CD4-positive, alpha-beta T cell treated with Interleukin-17A for 1 hour (primary cell): ENCODE measurements around the gene CACNB4.

Source experiments
- DNase-seq: peaks from one replicate; pipeline ENCODE4 v3.0.0-alpha.2; 2020

CACNB4 gene

DNA sequence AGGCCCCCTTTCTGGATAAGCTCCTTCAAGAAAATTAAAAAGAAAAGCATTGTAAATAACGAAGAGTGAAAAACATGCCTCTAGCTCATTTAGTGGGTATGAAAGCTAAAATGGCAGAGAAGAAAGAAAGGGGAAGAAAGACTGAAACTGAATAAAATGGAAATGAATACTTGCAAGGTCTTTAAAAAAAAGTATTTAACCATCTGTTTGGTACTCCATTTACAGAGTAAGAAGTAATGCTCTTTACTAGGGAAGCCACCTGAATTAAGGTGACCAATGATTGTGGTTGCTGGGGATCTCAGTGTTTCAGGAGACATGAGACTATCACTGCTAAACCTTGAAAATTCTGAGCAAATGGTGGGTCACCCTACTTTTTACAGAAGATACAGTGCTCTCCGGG is 253.0 kb downstream of the CACNB4 start:
- no peak for DNase-seq

DNA sequence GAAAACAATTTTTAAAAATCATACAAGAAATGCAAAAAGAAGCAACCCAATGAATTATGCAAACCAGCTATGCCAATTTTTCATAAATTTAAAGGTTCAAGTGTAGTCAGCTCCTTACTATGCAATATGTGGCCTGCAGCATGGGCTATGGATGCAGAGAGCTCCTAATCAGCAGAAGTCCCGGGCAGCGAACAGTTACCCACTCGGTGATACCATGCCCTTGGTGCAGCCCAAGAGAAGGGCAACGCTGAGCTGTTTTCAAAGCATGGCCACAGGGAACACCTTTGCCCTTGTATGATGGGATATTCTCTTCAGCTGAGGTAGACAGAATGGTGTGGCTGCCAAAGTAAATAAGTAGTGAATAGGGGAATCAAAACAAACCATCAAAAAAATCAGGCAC is 253.4 kb downstream of the CACNB4 start:
- no peak for DNase-seq

DNA sequence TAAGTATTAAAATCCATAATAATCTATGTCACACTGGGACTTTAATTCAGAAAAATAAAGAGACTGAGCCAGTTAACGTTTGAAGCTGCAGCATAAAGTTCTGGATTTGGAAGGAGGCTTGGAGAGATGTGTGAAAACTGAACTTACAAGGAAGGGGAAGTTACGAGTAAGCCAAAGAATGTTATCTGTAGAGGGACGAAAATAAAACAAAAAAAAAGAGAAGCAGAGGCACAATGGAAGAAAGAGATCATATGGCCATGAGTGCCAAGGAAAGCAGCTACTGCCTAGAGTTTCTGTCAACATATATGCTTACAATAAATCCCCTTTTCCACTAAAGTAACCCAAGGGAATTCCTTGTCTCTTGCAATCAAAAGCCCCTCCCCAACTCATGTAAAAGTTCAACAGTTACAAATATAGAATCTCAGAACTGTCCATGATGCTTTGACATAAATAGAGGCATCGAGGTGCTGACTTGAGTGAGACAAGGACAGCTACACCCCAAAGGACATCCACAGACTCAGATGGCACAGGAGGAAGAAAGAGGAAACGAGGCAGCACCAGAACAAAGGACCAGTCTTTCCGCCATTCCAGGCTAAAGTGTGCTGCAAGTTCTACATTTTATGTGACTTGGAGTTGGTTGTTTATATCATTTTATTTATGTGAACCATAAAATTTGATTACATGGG is 254.5 kb downstream of the CACNB4 start:
- no peak for DNase-seq

DNA sequence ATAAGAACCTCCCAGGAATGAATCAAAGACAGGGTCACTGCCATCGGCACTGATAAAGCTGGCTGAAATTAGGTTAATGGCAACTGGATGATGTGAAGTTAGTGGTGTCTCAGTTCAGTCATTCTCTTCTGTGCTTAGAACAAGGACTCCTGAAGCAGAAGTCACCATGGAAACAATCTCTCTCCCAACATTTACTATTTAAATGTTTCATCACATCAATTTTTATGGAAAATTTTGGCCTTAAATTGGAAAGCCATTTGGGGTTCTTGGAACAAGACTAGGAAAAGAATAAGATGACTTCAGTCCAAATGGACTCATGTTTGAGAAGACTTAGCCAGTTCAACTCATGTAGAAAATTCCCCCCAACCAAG is 255.2 kb downstream of the CACNB4 start:
- DNase-seq: no peak

DNA sequence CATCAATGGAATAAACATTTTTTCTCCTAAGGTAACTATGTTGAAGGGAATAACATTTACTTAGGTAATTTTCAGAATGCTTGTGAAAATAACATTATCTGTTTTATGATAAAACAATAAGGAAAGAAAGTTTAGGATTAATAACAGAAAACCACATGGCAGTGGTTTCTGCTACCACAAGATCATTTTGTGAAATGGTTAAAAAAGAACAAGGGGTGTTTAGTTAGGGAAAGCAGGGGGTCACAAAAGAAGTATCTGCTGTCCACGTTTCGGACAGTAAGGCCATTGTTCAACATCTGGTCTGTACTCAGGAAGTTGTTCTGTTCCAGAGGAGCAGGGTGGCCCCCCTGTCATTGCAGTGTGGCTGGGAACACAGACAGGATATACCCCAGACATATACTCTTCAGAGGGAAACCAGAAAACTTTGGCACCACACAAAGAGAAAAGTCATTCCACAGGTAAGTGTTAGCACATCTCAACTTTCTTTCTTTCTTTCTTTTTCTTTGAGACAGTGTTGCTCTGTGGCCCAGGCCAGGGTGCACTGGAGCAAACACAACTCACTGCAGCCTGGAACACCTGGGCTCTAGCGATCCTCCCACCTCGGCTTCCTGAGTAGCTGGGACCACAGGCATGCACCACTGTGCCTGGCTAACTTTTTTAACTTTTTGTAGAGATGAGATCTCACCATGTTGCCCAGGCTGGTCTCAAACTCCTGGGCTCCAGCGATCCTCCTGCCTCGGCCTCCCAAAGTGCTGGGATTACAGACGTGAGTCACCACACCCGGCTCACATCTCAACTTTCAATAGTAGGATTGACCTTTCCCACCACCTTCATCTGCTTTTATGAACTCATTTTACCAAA is 255.8 kb downstream of the CACNB4 start:
- no peak for DNase-seq

DNA sequence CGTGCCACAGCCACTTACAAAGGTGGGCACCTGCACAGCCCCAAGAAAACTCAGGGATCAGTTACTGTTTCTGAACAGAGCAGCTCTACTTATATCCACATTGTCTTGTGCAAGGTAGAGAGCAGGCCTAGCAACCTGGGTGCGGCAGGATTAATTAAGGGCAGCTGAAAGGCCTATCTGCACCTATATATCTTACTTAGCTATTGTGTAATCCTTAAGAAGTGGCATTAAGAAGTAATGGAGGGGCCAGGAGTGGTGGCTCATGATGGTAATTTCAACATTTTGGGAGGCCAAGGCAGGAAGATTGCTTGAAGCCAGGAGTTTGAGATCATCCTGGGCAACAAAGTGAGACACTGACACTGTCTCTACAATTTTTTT is 257.8 kb downstream of the CACNB4 start:
- DNase-seq: no peak

DNA sequence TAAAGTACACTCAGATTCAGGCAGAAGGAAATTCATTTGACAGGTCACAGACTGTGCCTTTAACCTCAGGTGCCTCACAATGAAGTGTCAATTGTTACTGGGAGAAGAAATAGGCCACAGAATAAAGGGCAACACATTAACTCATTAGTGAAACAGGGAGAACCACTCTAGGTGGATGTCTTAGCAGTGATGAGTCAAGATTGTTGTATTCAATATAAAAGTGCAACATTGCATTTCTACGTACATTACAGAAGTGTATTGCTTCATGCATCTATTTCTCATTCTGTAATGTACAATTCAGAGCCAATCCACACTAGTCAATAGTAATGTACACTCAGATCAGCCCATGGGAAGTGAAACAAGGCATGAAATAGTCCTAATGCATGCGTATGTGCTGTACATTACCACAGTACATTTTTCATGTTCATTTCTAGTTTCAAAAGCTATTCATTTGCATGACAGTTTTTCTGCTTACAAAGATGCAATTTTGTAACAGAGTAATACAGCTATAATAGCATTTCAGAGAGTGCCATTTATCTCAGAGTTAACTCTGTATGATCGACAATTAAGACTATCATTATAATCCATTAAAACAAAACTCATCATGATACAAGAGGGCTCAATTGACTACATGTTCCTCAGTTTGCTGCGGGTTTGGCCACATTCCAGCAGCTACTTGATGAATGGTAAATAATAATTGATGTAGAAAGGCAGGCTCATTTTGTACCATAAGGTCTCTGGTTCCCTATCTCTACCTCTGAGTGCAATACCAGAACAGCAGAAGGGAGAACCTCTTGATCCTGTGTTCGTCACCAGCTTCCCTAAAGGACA is 258.4 kb downstream of the CACNB4 start:
- no peak for DNase-seq

DNA sequence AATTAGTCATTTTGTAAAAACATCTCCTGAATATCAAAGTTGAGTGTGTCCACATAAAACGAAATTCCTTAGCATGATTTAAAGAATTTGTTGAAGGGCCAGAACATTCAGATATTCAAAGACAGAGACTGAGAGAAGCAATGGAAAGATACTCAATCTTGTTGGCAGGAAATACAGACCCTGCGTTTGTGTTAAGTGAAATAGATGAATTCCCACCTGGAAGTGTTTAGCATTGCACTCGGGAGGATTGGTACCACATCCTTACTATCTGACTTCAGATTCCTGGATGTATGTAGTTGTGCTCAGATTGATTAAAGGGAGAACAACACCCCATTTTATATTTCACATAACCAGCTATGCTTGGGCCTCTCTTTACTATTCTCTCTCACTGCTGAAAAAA is 260.9 kb downstream of the CACNB4 start:
- DNase-seq: no peak

DNA sequence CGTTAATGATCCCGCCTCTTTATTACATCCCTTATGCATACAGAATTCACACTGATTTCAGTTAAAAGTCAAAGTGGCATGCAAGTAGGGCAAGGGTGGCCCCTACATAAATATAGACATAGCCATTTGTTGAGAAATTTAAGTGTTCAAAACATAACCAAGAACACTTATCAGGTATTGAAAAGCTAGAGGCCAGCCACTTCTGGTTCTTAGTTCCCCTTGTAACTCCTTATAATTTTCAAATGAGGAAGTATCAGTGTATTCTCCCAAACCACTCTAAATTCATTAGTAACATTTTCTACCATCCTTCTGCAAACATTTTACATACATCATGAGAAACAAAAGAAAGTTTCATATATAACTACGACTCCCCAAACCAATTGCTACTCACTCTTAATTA is 264.9 kb downstream of the CACNB4 start:
- no peak for DNase-seq

DNA sequence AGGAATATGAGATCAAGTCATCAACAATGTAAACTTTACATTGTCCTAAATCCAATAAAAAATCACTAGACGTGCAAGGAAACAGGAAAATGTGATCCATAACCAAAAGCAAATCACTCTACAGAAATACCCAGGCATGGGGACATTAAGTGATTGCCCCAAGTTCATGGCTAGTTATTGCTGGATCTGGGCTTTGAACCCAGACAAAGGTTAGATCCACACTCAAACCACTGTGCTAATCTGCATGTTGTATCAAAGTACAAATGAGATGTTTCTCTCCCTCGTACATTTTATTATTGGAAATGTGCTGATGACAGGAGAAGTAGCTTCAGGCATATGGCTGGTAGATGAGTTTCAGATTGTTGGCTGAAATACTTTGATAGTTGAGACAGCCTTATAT is 267.9 kb downstream of the CACNB4 start:
- DNase-seq: no peak

DNA sequence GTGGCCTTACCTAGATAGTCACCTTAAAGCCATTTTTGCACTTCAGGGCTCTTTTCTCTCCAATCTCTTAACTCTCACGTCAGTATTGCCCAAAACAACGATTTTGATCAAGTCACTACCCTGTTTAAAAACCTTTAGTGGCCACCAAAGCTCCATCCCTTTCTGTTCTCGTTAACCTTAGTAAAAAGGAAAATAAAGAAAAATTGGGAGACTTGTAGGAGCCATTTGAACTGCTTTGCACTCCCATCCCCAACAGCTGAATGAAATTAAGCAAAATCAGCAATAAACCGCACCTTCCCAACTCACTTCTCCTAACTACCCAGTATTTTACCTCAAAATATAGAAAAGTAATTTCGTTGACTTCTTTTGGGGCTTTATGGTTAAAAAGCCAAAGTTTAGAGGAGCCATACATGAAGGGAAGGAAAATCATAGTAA is 269.9 kb downstream of the CACNB4 start:
- DNase-seq: no peak

DNA sequence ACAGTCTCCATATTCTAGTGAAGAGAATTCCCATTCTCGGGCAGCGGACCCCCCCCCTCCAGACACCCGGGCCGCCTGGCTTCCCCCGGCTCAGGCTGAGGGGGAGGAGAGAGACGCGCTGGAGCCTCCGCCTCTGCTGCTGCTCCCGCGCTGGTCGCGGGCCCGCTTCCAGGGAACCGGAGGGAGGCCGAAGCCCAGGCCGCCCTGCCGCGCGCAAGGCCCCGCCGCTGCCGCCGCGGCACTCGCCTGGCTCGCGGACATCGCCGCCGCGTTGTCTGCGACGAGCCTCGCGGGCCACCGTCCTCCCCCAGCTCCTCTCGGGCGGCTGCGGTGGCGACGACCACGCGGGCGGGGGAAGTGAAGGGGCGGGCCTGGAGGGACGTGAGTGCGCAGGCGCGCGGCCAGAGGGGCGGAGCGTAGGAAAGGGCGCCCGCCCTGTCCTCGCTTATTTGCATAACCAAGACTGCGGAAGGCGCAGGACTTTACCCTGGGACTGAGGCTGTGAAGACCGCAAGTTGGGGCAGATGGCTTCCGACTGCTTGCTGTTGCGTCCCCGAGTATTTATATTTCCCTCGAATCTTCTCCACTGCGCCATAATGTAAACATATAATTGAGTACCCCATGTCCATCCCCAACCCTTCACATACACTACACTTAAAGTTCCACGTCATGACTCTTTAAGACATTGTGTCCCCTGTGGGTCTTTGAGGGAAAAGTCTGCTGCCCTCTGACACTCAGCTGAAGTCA is 270.5 kb downstream of the CACNB4 start, which contains the start of gene ARL5A:
Gene ARL5A (minus strand): TSS at position 279 of the 747 bp plus-strand sequence. CDS start 245 bp downstream, at position 34.
- DNase-seq: peak; percentile 96

DNA sequence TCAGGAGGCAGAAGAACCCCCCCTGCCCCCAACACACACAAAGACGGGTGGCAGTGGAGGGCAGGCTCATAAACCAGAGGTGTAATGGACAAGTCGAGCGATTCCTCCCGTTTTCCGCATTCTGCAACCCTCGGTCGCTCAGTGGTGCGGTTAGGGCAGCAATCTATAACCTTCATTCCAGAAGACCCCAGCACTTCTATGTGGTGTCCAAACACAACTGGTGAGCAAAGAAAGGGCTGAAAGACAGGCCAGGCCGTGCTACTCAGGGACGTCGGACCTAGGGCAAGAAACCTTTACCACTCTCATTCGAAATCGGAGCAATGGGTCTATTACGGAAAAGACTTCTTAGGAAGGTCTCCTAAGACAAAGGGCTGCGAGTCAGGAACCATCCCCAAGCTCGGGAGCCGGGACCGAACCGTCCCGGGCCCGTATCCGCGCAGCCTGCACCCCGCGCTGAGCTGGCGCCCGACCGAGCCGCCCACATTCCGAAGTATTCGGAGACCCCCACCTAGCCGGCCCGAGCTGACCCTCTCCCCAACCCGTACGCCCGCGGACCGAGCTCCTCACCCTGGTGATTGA is 271.2 kb downstream of the CACNB4 start:
- peak; percentile 25 for DNase-seq

DNA sequence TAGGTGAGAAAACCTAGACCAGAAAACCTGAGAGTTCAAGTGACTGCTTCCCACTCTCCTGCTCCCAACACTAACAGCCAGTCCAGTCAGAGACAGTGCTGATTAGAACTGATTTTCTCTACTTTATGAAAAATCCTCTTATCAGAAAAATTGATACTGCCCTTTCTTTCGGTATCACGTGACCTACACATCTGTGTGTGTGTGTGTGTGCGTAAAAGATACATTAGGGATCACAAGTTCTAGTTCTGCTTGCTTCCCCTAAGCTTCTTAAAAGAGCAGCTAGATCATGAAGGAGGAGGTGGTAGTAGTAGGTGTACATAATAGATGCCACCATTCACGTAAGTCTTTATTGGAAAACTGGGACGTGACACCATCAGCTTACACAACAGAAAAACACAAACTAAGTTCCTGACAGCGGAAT is 272.1 kb downstream of the CACNB4 start:
- peak; percentile 34 for DNase-seq

DNA sequence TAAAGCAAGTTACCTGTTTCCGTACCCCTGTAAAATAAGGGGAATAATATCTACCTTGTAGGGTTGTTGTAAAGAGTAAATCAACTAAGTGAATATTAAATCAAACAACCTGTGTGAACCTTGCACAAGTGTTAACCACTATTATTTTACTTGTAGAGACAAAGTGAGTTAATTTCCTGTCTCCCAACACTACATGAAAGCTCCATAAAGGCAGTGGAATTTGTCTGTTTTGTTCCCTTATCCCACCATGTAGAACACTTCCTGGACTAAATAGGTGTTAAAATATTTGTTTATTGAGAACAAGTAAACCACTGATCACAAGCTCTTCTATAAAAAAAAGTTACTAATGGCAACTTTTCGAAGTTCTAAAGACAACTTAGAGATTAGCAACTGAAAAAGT is 274.0 kb downstream of the CACNB4 start:
- no peak for DNase-seq

DNA sequence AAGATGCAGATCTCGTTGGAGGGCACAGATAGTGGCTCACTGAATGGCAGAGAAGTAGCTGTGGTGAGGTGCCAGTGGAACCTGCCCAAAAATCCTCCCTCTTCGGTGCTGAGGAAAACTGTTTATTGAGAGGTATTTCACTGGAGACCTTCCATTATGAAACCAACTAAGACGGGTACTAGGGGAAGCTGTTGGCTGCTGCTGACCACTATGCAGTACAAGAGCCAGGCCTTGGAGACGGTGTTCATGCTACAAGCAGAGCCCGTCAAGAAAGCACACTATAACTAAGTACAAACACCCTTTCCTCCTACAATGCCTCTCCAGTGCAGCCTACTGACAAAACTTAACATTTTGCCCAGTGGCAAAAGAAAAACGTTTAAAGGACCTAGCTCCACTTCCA is 275.2 kb downstream of the CACNB4 start:
- DNase-seq: no peak

DNA sequence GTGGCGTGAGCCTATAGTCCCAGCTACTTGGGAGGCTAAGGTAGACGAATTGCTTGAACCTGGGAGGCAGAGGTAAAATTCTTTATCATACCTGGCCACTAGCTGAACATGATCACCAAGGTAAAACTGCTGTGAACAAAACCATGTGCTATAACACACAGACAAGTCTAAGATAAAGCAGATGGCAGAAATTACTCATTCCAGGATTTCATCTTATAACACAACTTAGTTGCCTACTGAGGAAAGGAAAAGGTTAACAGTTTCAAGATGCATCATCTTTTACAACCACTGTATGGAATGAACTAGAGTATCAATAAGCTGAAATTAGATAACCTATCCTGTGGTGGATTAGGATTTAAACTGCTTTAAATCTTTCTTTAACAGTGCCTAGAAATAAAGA is 278.9 kb downstream of the CACNB4 start:
- no peak for DNase-seq

DNA sequence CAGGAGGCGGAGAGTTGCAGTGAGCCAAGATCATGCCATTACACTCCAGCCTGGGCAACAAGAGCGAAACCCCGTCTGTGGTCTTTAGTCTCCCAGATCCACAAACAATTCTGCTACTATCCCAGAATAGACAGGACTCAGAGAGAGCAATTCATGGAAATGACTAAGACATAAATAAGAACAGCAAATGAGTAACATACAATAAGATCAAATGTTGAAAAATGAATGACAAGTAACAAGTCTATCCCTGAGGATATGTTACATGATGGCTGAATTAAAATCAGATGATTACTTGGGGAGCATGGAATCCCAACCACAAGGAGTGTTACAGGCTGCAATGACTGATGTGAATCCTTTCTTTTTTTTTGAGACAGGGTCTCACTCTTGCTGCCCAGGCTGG is 280.9 kb downstream of the CACNB4 start:
- DNase-seq: no peak

DNA sequence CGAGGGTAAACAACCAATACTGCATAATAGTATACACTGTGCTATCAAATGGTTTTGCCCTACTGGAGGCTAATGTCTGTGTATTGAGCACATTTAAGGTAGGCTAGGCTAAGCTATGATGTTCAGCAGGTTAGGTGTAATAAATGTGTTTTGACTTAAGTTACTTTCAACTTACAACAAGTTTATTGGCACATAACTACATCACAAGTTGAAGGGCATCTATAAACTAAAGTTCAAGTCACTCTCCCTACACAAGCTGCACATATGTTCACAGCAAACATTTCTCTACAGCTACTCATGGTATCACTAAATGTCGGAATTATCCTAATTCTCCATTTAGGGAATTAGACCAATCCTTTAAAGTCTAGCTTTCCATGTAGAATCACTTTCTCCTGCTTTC is 282.0 kb downstream of the CACNB4 start:
- no peak for DNase-seq

DNA sequence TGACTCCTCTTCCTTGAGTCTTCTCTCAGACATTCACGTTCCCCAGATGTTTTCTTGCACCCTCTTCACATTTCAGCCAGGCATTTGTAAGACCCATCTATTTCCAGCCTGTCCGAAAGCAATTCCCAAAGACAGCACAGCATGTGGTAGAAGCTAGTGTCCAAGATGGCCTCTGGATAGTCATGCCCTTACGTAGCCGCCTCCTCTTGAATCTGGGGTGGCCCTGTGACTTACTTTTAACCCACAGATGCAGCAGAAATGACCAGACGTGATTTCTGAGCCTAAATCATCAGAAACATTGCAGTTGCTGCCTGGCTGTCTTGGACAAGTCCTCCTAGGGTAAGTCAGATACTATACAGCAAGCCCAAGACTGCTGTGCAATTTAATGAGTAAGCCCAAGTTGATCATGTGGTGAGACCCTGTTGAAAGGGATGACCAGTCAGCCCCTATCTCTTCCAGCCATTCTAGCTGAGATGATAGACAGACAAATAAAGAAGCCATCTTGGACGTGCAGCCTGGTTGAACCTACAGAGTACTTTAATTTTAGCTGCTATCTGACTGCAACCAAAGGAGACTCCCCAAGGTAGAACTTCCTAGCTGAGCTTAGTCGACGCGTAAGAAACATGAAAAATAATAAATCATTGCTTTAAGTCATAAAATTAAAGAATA is 282.9 kb downstream of the CACNB4 start:
- no peak for DNase-seq

DNA sequence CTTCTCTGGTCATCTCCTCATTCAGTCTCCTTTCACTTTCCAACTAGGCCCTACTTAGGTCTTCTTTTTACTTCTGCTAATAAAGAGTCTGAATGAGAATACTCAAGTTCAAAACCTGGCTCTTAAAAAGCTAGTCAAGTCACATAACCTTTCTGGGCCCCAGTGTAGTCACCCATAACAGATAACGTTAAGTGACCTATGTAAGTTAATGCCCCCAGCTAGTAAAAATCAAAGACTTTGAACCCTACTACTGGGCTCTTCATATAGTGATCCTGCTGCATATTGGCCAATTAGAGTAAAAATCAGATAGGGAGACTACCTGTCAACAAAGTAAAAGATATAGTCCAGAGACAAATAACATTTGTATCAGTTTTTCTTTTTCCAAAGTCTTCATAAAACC is 288.4 kb downstream of the CACNB4 start:
- no peak for DNase-seq

DNA sequence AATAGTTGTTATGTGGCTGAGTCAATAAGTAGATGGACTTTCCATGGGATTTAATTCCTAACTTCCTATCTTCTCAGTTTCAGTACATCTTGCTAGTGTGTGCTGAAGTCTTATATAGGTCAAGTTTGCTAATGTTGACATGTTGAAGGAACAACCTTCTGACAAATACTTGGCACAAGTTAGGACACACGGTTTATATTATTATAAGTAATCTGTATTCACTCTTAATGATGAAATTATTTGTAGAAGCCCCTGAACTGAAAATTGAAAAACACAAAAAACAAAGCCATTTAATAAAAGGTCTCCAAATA is 289.8 kb downstream of the CACNB4 start:
- no peak for DNase-seq
